ENCODE results near the gene UBA6.
"Not testable (repeated sequence)": the region's sequence is repeated elsewhere in the genome, so short reads cannot be mapped to it uniquely, and the experiment has no call there.

Gene UBA6

DNA sequence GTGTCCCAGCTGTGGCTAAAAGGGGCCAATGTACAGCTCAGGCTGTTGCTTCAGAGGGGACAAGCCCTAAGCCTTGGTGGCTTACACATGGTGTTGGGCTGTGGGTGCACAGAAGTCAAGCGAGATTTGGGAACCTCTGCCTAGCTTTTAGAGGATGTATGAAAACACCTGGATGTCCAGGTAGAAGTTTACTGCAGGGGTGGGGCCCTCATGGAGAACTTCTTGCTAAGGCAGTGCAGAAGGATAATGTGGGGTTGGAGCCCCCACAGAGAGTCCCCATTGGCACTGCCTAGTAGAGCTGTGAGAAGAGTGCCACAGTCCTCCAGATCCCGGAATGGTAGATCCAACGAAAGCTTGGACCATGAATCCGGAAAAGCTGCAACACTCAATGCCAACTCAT, 40.5 kb downstream of the UBA6 start:
- no peak for DNase-seq (ENCODE audit: low read depth)

DNA sequence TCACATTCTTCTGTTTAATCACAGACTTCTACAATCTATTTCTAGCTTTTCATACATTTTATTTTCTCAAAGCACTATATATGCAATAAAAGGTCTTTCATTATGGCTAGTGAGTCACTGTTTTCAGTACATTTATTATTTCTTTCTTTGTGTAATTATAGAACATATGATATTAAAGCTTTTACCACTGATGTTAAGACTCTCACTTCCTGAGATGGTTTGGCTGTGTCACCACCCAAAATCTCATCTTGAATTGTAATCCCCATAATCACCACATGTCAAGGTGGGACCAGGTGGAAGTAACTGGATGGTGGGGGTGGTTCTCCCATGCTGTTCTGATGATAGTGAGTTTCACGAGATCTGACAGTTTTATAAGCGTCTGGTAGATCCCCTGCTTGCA, 41.9 kb downstream of the UBA6 start:
- no peak for DNase-seq (ENCODE audit: low read depth)

DNA sequence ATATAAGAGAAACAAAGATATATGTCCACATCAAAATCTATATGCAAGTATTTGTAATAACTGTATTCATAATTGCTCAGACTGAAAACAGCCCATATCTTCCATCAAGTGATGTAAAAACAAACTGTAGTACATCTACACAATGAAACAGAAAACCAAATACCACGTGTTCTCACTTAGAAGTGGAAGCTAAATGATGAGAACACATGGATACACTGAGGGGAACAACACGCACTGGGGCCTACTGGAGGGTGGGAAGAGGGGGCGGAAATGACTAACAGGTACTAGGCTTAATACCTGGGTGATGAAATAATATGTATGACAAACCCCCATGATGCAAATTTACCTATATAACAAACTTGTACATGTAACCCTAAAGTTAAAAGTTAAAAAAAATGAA, 42.7 kb downstream of the UBA6 start:
- DNase-seq (ENCODE audit: low read depth): no peak

DNA sequence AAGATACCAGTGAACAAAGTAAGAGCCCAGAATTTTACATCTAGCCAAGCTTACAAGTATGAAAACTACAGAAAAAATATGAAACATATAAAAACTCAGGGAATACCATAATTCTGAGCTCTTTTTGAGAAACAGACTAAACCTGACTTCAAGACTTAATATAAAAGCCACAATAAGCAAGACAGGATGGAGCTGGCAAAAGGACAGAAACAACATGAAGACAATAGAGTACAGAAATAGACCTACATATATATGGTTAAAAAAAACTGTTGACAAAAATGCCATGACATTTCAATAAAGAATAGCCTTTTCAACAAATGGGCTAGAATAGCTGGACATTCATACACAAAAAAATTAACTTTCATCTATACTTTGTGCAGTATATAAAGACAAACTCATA, 49.4 kb downstream of the UBA6 start:
- DNase-seq (ENCODE audit: low read depth): no peak

DNA sequence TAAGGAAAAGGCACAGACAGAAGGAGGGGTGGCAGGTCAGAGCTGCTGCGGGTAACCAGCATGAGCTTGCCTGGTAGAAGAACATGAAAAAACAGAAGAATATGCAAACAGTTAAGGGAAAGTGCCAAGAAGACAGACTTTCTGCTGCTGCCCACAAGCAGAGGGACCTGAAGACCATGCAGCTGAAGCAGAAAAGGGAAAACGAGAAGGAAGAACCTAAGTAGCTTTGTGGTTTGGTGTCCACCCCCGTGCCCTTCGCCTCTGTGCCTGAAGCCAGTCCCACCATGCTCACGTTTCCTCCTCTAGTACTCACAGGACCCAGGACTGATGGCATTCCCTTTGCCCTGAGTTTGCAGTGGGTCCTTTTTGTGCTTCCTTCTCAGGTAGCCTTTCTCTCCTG, 62.8 kb downstream of the UBA6 start:
- DNase-seq (ENCODE audit: low read depth): no peak

DNA sequence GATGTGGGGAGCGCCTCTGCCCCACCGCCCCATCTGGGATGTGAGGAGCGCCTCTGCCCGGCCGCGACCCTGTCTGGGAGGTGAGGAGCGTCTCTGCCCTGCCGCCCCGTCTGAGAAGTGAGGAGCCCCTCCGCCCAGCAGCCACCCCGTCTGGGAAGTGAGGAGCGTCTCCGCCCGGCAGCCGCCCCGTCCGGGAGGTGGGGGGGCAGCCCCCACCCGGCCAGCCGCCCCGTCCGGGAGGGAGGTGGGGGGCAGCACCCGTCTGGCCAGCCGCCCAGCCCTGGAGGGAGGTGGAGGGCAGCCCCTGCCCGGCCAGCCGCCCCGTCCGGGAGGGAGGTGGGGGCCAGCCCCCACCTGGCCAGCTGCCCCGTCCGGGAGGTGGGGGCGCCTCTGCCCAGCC, 64.0 kb downstream of the UBA6 start:
- not testable (repeated sequence) for DNase-seq (ENCODE audit: low read depth)

DNA sequence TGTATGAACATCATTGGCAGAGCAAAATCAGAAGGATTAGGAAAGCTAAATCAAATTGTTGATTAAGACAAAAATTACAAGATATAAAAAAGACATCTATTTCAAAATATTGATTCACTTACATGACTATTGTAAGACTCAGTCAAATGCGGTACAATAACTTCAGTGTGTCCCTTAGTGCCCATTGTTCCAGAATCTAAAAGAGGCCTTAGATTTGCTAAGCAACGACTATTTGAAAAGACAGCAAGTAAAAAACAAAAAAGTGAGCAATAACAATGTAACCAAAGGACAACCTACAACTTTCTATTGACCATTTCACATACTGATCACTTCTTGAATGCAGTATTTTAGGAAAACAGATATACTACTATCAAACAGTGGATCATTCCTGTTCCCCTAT, 65.6 kb downstream of the UBA6 start:
- no peak for DNase-seq (ENCODE audit: low read depth)

DNA sequence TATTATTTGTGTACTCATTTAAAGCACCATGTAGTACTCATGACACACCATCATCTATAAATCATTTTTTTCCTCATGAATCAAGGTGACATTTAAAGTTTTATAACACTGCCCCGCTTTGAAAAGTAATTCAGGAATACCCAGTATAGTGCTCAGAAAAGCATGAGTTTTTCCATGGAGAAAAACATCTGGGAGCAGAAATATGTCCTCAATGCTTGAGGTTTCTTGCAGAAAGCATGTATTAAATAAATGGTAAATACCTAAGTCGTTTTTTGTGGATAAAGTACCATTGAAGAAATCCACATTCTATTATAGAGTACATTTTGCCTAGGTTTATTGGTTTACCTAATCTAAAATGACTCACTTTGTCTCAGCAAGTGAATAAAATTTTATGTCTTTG, 66.2 kb downstream of the UBA6 start:
- no peak for DNase-seq (ENCODE audit: low read depth)

DNA sequence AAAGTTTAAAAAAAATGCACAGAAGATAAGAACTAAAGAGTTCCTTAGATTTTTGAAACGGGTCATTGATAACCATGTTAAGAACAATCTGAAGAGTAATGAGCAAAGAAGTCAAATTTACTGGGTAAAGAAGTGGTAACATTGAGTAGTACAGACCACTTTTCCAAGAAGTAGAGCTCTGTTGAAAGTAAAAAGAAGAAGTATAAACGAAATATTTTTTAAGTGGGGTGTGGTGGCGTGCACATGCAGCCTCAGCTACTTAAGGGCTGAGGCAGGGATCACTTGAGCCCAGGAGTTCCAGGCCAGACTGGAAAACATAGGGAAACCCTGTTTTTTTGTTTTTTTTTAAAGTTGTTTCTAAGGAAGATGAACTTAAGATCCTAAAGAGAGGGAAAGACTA, 68.5 kb downstream of the UBA6 start:
- DNase-seq (ENCODE audit: low read depth): no peak

DNA sequence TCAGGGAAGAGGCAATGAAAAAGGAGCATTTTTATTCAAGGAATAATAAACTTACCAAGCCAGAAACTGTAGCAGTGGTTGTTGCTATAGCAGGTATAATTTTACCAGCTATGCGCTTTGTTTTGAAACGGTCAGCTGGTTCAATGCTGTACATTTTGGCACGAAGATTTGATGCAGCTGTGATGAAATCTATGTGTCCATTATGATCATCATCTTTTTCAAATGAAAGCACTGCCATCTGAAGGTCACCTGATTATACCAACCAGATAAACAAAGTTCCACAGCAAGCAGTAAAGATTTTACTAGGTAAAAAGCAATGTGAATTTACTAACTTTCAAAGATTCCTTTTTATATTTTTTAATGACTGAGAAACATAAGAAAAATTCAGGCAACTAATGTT, 76.0 kb downstream of the UBA6 start:
- no peak for DNase-seq (ENCODE audit: low read depth)

DNA sequence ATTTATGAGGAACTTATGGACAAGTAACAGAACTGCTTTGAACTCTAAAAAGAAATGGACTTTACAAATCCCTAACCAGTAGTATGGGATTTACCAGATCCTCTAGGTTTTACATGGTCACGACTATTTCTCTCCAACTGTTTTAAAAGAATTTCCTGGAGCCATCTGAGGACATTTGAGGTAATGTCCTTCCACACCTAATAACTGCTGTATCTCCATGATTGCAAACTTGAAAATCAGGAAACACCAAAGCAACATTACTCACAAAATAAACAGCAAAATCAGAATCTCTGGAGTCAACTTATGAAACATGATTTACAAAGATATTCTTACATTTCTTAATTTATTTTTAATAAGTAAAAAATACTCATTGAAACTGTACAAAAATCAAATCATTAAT, 84.5 kb downstream of the UBA6 start:
- no peak for DNase-seq (ENCODE audit: low read depth)

DNA sequence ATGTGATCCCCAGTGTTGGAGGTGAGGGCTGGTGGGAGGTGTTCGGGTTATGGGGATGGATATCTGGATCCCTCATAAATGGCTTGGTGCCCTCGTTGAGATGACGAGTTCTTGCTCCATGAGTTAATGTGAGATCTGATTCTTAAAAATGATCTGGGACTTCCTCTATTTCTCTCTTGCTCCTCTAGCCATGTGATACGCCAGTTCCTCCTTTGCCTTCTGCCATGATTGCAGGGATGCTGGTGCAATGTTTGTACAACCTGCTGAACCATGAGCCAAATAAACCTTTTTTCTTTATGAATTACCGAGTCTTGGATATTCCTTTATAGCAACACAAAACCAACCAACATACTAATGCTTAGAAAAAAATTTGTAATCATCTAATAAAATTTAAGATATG, 85.8 kb downstream of the UBA6 start:
- DNase-seq (ENCODE audit: low read depth): no peak

DNA sequence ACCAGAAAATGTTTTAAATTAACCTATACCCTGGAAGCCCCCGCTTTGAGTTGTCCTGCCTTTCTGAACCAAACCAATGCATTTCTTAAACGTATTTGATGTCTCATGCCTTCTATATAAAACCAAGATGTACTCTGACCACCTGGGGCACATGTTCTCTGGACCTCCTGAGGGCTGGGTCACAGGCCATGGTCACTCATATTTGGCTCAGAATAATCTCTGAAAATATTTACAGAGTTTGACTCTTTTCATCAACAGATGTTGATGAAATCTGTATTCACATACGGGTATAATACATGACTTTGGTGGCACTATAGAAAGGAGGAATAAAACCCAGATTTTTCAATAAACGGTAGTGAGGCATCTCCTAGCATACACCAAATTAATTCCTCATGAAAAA, 86.8 kb downstream of the UBA6 start:
- no peak for DNase-seq (ENCODE audit: low read depth)

DNA sequence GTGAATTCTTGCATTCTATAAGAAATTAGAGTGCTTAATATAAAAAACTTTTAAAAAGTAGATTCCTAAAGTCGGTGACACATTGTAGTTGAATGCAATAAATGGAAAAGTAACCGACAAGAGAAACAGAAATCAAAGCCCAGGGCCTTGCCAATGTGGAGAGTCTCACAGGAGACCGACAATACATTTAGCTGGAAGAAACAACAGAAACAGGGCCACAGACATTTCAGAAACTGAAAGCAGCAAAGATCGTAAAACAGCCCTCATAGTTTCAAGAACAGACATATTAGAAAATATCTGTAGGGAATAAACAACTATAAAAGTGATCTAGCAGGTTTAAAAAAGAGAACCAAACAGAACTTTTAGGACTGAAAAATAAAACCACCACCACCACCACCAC, 92.9 kb downstream of the UBA6 start:
- DNase-seq (ENCODE audit: low read depth): no peak

DNA sequence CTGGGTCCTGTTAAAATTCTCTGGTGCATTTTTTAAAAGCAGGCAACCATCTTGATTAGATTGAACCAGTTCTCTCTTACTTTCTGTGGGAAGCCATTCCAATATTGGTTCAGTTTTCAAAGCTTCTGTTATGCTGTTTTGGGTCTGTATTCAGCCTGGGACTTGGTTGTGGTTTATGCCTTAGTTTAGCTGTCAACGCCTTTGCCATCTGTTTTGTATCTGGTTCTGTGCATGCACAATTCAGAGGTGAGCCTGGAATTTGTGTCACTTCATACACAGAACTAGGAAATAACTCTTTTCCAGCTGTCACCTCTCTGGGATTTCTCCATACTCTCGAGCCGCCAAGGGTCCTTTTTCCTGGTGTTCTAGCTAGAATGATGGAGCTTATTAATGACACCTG, 96.2 kb downstream of the UBA6 start:
- DNase-seq (ENCODE audit: low read depth): no peak

DNA sequence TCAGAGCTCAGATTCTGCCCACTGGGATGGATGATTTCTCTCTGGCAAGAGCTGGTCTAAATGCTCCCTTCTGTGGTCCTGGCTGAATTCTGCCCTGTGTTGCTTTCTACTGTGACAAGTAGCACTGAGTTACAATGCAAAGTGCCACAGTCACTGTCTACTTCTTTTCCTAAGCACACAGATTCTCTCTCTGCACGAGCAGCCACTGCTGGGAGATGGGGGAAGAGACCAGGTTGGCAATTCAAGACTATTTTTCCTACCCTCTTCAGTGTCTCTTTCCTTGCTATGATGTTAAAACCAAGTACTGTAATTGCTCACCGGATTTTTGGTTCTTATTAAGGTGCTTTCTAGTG, 97.0 kb downstream of the UBA6 start:
- DNase-seq (ENCODE audit: low read depth): no peak

DNA sequence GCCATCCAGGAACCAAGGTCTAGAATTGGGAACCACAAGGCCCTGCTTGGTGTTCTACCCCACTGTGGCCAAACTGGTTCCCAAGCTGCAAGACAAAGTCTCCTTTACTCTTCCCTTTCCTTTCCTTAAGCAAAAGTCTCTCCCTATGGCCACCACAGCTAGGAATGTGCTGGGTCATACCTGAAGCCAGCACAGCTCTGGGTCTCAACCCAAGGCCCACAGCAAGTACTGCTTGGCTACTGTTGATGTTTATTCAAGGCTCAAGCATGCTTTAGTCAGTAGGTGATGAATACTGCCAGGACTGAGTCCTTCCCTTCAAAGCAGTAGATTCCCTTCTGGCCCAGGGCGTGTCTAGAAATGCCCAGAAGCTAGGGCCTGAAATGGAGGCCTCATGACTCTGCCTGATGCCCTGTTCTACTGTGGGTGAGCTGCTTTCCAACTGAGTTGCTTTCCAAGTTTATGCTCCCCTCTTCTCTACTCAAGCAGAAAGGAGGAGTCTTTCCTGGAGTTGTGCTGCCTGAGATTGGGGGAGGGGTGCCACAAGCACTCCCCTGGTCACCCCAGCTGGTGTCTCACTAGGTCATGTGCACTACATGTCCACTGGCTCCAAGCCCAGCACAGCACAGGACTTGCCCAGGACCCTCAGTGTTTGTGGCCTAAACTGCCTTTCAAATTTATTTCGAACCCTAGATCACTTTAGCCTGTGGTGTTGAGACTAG, 97.5 kb downstream of the UBA6 start:
- no peak for DNase-seq (ENCODE audit: low read depth)

DNA sequence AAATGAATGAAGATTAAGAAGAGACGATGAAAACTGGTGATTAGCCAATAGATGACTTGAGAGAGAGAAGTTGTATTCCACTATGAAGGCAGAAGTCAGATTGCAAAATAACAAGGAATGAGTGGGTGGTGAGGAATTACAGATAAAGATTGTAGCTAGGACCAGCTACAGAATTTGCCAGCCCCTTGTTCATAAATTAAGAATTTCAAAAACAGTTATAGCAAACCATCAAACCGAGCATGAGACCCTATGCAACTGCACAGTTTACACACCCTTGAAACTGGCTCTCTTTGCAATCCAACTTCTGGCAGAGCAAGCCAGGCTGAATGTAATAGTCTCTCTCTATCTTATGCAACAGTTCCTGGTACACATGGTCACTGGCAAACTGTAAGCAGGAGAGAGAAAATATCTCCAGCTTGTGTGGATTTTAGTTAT, 107.2 kb downstream of the UBA6 start:
- DNase-seq (ENCODE audit: low read depth): no peak

DNA sequence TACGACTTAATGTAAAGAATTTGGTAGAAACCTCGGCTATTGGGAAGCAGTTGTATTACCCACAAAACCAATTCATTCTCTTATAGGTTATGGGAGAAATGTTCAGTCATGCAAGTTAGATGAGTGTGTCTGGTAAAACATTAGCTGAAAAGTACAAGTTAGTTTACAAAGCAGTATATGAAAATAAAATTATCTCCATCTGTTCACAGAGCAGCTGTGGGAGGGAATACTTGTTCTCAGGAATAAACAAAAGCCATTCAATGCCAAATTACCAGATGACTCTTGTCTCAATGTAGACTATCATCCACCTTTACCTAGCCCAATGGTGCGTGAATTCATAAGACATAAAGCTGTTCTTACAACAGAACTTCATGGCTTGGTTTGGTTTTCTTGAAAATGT, 113.8 kb downstream of the UBA6 start:
- DNase-seq (ENCODE audit: low read depth): no peak

DNA sequence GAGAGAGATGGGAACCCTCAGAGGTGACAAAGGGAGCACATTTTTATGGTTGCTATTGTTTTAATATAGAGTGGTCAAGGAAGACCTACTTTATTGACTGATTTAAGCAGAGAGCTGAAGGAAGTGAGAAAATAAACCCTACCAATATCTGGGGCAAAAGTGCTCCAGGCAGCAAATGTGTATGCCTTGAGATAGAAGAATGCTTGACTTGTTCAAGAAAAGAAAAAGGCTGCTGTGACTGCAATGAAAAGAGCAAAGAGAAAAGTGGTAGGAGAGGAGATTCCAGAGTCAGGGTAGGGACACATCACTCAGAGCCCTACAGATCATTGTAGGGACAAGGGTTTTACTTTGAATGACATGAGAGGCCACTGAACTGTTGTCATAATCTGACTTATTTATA, 116.5 kb downstream of the UBA6 start:
- DNase-seq (ENCODE audit: low read depth): no peak

DNA sequence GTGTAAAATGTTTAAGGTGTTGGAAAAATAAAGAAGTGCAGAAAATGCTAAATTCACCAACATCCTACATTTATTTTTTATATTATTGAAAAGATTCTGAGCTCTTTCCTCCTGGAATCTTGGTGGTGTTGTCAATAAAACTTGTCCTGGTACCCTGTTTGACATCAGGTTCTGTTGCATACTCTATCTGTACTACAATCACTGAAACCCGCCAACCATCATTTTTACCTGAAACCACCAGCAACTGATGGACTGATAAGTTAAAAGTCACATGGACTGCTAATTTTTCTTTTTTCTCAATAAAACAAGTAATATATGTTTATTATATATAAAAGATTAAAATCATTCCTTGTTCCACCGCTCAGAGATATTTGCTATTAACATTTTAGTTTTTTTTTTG, 119.0 kb downstream of the UBA6 start:
- no peak for DNase-seq (ENCODE audit: low read depth)

DNA sequence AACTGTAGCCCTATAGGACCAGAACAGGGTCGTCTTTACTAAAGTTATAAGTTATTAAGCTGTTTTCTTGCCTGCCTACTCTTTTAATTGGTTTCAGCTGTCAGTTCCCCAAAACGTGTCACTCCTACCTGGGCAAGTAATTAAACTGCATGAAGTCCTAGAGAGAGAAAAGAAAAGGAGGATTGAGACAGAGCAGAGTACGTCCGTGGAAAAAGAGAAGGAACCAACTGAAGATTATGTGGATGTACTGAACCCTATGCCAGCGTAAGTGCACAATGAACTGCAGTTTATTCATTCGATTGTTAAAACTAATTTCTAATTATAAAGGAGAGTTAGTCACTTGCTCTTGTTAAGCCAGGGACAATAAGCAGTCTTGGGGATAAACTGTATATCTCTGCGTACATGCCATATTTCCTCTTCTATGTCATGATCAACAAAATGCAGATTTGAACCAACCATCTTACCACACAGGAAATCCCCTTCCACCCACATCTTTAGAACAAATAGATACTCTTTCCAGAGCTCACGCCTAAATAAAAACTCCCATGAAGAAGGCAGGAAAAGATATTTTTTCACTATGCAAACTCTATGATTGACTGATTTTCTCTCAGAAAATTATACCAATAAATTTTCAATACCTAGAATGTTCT, 119.6 kb downstream of the UBA6 start:
- no peak for DNase-seq (ENCODE audit: low read depth)

DNA sequence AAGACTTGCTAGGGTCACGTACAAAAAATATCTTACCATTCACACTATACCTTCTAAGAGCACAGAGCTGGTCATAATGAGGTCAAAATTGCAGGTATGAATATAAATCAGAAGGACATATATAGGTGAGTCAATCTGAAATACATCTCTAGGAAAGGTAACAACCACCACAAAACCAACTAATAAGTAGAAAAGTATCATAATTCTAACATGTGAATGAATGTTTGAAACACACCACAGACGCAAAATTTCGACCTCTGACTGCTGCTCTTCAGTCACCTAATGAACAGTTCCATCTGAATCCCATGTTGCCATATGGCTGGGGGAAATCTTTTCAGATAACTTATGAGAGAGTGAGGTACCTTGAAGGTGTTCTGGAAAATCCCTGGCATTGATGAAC, 120.4 kb downstream of the UBA6 start:
- no peak for DNase-seq (ENCODE audit: low read depth)

DNA sequence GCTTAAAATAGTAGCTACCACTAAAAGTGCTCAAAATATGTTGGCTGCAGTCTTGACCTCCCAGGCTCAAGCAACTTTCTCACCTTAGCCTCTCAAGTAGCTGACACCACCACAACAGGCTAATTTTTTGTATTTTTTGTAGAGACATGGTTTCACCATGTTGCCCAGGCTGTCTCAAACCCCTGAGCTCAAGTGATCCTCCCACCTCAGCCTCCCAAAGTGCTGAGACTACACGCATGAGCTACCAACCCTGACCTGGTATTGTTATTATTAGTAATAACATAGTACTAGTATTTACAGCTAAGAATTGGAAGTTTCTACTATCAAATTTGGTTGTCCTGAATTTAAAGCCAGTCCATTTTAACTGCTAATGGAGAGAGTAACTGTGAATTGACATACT, 124.4 kb downstream of the UBA6 start:
- DNase-seq (ENCODE audit: low read depth): no peak

Data from HS-5 (cell line).